Renal cortex interstitium (tissue), 11 donors: ENCODE measurements around the gene SAMD14. TPM values are rescaled to one million over a fixed set of nuclear protein-coding genes. Genes with fewer than 3 reads are reported as not detected.

Experiments used
- DNase-seq, 11 donors: peaks; one replicate each; pipeline ENCODE4 v3.0.0-alpha.2; 2013; ENCODE audit warnings: low read depth in 9 of 11, low spot score in 4 of 11; ENCODE audit errors: extremely low read depth in 1 of 11
- polyA plus RNA-seq, 3 donors: library from polyadenylated mRNA; unstranded; fragments of 120-200 nt; gene quantifications; one replicate each; pipeline ENCODE4 v1.2.1, GENCODE V29; 2013; ENCODE audit not compliant: insufficient read length in 3 of 3

Gene SAMD14
- polyA plus RNA-seq, 3 donors, result 13.2 to 19.4 (median 18.6) TPM

- DNase-seq, result no peak
Observed at GRCh38 chr17:50168319-50168718, 38.4 kb upstream of the SAMD14 start.

- DNase-seq, result no peak
Observed at GRCh38 chr17:50167371-50167770, 37.4 kb upstream of the SAMD14 start.

DNA sequence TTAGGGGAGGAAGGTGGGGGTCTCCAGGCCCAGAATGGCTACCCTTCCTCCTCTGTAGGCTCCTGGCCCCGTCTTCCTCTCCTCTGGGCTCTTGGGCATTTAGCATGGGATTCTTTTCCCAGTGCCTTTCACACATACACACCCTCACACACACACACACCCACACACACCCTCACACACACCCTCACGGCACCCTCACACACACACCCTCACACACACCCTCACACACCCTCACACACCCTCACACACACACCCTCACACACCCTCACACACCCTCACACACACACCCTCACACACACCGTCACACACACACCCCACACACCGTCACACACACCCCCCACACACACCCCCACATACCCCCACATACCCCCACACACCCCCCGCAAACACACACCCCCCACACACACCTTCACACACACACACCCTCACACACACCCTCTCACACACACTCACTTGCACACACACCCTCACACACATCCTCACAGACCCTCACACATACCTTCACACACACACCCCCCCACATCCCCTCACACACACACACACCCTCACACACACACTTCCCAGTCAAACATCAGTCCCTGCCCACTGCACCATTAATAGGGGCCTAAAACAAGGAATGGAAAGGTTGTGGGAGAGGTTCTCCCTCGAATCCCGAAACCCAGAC is 36.7 kb upstream of the SAMD14 start:
- no peak for DNase-seq

GRCh38 chr17:50165867-50166517 is 36.0 kb upstream of the SAMD14 start, which contains the start of gene SGCA:
Gene SGCA, plus strand, starts transcription at chr17:50166005. Its CDS starts 36 bp downstream, at chr17:50166041.
- DNase-seq, result no peak

DNA sequence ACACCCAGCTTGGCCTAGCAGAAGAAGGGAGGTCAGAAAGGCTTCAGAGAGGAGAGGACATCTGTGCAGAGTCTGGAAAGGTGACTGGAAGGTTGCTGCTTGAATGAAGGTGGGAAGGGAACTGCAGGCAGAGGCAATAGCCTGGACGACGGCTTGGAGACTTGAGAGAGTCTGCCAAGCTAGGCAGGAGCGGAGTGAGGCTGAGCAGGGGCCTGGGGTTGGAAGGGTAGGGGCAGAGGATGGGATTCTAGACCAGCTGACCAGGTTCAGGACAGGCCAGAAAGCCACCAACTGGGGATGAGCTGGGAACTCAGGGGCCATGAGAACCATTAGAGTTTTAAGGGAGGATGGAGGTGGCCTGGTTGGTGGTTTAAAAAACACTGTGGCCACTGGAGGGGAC is 35.5 kb upstream of the SAMD14 start:
- no peak for DNase-seq

DNA sequence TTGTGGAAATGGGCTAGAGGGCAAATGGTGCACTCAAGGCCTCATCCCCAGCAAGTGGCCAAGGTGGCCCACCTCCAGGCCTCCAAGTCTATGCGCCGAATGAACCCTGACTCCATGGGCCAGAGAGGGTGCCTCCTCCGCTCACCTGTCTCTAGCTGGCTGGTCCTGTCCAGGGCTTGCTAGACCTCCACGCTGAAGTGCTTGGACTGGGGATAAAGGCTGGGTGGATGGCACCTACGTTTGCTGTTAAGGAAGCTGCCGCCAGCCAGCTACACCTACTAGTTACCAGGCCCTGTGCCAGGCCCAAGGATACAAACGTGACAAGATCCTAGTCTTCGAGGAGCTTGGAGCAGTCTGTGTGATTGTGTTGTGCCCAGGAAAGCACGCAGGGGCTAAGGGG is 35.1 kb upstream of the SAMD14 start:
- no peak for DNase-seq

GRCh38 chr17:50164697-50164988 is 34.7 kb upstream of the SAMD14 start:
- no peak for DNase-seq

GRCh38 chr17:50163843-50164696 is 34.1 kb upstream of the SAMD14 start:
- no peak for DNase-seq

- no peak for DNase-seq
Observed at GRCh38 chr17:50162466-50163254, 32.7 kb upstream of the SAMD14 start.

GRCh38 chr17:50161911-50162288 is 31.9 kb upstream of the SAMD14 start:
- DNase-seq, result no peak

GRCh38 chr17:50161023-50161910 is 31.3 kb upstream of the SAMD14 start:
- DNase-seq, result peak in 10 of 11 donors; percentile 85 to 93 (median 91)

DNA sequence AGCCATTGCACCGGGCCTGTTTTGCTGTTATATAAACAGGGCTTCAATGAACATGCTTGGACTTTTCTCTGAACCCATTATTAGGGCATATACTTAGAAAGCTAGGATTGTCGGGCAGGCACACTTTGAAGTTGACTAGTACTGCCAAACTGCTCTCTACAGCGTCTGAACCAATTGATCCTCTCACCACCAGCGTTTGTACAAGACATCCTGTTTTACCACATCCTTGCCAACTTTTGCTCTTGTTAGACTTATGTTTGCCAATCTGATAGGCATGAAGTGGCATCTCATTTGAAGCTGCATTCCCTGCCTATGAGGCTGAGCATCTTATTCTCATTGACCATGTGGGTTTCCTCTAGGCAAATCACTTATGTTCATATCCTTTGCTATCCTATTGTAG is 27.9 kb upstream of the SAMD14 start:
- DNase-seq, result no peak

- DNase-seq, result no peak
Observed at GRCh38 chr17:50155115-50155819, 25.3 kb upstream of the SAMD14 start.

DNA sequence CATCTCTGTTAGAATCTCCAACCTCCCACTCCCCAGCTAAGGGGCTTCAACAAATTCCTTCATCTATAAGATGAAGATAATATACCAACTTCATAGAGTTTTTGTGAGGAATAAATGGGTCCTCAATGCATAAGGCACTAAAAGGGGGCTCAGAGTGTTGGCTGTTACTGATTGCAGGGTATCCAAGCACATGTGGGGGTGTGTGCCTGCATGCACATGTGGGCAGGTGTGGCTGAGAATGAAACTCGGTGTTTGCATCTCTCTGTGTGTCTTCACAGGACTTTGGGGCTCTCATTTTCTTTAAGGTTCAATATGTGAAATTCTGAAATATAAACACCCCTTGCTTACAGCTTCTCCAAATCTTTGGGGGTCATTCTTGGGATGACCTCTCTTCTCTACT is 24.6 kb upstream of the SAMD14 start:
- DNase-seq, result no peak

DNA sequence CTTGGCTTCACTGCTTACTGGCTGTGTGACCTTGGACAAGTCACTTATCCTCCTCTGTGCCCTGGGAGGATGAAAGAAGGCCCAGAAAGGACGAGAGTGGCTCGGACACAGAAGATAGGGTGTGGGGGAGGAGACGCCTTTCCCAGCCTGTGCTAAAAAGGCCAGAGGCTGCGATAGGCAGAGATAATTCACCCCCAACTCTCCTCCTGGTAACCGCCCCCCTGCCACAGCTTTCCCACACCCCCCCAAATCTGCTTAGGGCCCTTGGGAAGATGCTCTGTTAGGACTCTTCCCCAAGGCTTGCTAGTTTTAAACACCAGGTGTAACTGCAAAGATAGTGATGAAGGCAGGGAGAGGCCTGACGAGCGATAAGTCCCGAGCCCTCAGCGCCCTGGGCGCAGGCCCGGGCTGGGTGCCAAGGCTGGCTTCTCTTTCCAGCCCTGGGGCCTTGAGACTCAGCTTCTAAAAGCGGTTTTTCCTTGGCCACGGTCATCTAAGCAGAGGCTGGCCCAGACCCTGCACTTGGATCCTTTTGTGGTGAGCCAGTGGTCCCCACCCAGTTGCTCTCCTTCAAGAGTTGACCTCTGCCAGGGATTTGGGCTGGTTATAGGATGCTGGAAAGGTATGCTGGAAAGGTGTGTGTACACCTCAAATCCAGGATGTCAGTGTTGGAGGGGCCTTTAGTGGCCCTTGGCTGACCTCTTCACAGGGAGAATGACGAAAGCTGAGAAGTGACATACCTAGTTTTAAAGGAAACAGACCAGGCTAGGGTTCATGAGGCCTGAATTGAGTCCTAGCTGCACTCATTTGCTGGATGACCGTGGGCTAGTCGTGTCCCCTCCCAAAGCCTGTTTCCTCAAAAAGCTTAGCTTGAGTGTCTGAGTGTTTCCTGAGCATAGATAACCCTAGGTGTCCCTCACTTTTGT is 24.0 kb upstream of the SAMD14 start:
- no peak for DNase-seq

GRCh38 chr17:50152736-50153135 is 22.8 kb upstream of the SAMD14 start:
- DNase-seq, result no peak
